C4-2B (cell line): ENCODE measurements around the gene EXPH5.

Source experiments
- CTCF ChIP-seq: fragments of 450-650 bp; conservative IDR thresholded peaks from 2 replicates; pipeline ENCODE4 v1.5.1; 2017; ENCODE audit warnings: mild to moderate bottlenecking
- ZFX ChIP-seq: fragments of 450-650 bp; IDR thresholded peaks from 2 replicates; pipeline ENCODE4 v1.6.1; 2017

GRCh38 chr11:108561535-108561991, 32.0 kb downstream of the EXPH5 start:
- no peak for TF ChIP-seq CTCF
- TF ChIP-seq ZFX: no peak
